Keratinocyte (primary cell): ENCODE measurements around the gene C11orf97.

ENCODE experiments used
- EZH2 ChIP-seq: IDR thresholded peaks from one replicate; pipeline ENCODE4 v1.6.1; 2012; ENCODE audit warnings: inconsistent platforms, mild to moderate bottlenecking, low read length, moderate library complexity
- TF ChIP-seq, protein P1 (sequence below), 3 experiments: IDR thresholded peaks in 1 of 3; conservative IDR thresholded peaks in 1 of 3; optimal IDR thresholded peaks in 1 of 3; 2 replicates in 2 of 3; 3 replicates in 1 of 3; pipeline versions ENCODE3 to v1.5.1; 2011; ENCODE audit warnings: low read length in 3 of 3, mild to moderate bottlenecking in 3 of 3, moderate library complexity in 2 of 3, control low read depth in 1 of 3, inconsistent platforms in 1 of 3; ENCODE audit not compliant: insufficient read depth in 2 of 3; ENCODE audit errors: extremely low read depth in 1 of 3

DNA sequence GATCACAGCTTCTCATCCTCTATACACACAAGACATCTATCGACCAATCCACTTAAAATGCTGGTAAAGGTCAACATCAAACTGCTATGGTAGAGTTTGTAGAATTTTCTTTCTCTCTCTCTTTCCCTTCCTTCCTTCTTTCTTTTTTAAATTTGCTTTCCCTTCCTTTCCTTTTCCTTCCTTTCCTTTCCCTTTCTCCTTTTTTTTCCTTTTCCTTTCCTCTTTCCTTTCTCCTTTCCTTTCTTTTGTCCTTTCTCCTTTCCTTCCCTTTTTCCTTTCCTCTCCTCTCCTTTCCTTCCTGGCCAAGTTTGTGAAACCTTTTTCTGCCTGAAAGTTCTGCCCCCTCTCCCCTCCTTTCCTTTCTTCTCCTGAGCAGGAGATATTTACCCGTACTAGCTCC is 3.1 kb downstream of the C11orf97 start:
- TF ChIP-seq, protein P1, sequence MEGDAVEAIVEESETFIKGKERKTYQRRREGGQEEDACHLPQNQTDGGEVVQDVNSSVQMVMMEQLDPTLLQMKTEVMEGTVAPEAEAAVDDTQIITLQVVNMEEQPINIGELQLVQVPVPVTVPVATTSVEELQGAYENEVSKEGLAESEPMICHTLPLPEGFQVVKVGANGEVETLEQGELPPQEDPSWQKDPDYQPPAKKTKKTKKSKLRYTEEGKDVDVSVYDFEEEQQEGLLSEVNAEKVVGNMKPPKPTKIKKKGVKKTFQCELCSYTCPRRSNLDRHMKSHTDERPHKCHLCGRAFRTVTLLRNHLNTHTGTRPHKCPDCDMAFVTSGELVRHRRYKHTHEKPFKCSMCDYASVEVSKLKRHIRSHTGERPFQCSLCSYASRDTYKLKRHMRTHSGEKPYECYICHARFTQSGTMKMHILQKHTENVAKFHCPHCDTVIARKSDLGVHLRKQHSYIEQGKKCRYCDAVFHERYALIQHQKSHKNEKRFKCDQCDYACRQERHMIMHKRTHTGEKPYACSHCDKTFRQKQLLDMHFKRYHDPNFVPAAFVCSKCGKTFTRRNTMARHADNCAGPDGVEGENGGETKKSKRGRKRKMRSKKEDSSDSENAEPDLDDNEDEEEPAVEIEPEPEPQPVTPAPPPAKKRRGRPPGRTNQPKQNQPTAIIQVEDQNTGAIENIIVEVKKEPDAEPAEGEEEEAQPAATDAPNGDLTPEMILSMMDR (optimal IDR thresholded peaks at IDR 0.05 in 1 of 3, IDR thresholded peaks at IDR 0.05 in 1 of 3, conservative IDR thresholded peaks at IDR 0.05 in 1 of 3; ENCODE audit: extremely low read depth in 1 of 3, insufficient read depth in 2 of 3, low read length in 3 of 3): no peak
- TF ChIP-seq EZH2: no peak
